GM10266 (cell line): ENCODE results near the gene HBEGF.
A peak's percentile ranks its signal among the peaks of the same experiment; 100 is the strongest.

Experiments
- DNase-seq: peaks from one replicate; pipeline ENCODE4 v3.0.0; 2012; ENCODE audit errors: extremely low spot score
- TF ChIP-seq, protein P1 (sequence below): IDR thresholded peaks from 2 replicates; pipeline ENCODE4 v1.5.1; 2012; ENCODE audit warnings: mild to moderate bottlenecking, low read depth; ENCODE audit not compliant: control insufficient read depth, insufficient read depth; ENCODE audit errors: missing control alignments

Gene HBEGF

GRCh38 chr5:140342896-140343295 is 3.5 kb downstream of the HBEGF start:
- DNase-seq, result no peak
- TF ChIP-seq, protein P1, sequence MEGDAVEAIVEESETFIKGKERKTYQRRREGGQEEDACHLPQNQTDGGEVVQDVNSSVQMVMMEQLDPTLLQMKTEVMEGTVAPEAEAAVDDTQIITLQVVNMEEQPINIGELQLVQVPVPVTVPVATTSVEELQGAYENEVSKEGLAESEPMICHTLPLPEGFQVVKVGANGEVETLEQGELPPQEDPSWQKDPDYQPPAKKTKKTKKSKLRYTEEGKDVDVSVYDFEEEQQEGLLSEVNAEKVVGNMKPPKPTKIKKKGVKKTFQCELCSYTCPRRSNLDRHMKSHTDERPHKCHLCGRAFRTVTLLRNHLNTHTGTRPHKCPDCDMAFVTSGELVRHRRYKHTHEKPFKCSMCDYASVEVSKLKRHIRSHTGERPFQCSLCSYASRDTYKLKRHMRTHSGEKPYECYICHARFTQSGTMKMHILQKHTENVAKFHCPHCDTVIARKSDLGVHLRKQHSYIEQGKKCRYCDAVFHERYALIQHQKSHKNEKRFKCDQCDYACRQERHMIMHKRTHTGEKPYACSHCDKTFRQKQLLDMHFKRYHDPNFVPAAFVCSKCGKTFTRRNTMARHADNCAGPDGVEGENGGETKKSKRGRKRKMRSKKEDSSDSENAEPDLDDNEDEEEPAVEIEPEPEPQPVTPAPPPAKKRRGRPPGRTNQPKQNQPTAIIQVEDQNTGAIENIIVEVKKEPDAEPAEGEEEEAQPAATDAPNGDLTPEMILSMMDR, result no peak

GRCh38 chr5:140342287-140342686 is 4.1 kb downstream of the HBEGF start:
- TF ChIP-seq, protein P1, result no peak
- DNase-seq, result peak; percentile 39

- TF ChIP-seq, protein P1, result no peak
- no peak for DNase-seq
Observed at GRCh38 chr5:140341591-140341990, 4.8 kb downstream of the HBEGF start.

- TF ChIP-seq, protein P1, result no peak
- no peak for DNase-seq
Observed at GRCh38 chr5:140340605-140341121, 5.7 kb downstream of the HBEGF start.

DNA sequence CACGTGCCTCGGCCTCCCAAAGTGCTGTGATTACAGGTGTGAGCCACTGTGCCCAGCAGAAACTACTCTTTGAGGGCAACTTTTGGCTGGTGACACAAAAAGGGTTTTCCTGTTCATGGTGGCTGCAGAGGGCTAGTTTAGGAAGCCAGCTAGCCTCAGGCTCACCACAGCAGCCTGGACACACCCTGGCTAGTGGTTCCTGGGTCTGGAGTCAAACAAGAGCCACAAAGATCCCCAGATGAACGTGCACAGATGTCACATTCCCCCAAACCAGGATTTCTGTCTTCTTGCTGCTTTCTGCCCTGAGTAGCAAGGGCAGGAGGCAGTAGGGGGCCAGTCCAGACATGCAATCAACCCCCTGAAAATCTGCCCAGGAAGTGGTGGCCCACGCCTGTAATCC is 6.8 kb downstream of the HBEGF start:
- TF ChIP-seq, protein P1, result no peak

GRCh38 chr5:140338908-140339307 is 7.5 kb downstream of the HBEGF start:
- TF ChIP-seq, protein P1, result no peak
- DNase-seq, result no peak

More for the DNA sequence above, 6.8 kb downstream of the HBEGF start:
- DNase-seq, result no peak

DNA sequence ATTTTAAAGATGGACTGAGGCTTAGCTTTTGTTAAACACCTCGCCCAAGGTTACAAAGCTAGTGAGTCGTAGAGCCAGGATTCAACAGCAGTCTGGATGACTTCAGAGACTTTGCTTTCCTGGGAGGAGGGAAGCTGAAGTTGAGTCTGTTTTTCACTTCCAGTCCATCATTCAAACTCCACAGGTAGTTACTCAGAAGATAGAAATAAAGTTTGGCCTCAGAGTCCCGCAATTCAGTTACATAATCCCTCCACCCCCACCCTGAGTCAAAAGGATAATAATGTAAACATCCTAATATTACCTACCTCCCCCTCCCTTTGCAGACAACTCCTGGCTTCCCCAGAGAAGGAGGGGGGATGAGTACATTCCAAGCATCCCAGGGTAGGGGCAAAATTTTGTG is 8.1 kb downstream of the HBEGF start:
- TF ChIP-seq, protein P1, result no peak
- no peak for DNase-seq
